ENCODE results near the gene CBX3.
"Not testable (repeated sequence)": the region's sequence is repeated elsewhere in the genome, so short reads cannot be mapped to it uniquely, and the experiment has no call there.

Gene CBX3

DNA sequence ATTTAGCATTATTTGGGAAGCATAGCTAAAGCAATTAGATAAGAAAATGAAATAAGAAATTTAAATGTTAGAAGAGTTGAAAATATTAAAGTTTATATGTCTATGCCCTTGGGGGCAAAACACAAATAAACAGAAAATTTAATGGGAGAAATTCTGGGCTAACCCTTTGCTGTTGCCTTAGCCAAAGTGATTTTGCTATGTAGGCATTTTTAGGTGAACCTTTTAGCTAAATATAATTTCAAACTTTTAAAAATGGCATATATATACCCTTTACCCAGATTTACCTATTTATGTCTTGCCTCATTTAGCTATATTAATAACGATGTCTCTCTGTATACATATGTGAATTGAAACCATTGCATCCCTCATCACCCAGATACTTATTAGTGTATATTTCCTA lies 29.5 kb upstream of the CBX3 start:
- Histone ChIP-seq H3K27ac (ENCODE audit: low read depth, low read length) (no peak overlapping the region), H3K79me2 (ENCODE audit: insufficient read depth, low read length) (no peaks in the 10 kb centered on the region), H3K4me2 (ENCODE audit: low read depth, low read length, poor library complexity, severe bottlenecking) (no peak overlapping the region), H3K9me3 (ENCODE audit: insufficient read depth, low read length) (no peaks in the 10 kb centered on the region), H3K9me2 (replicated peaks; ENCODE audit: insufficient read depth, low read length) (no peaks in the 10 kb centered on the region), H3K4me3 (ENCODE audit: insufficient read depth, low read length, poor library complexity, severe bottlenecking) (no peak overlapping the region), H3K9ac (ENCODE audit: low read length) (no peak overlapping the region), H3F3A (ENCODE audit: insufficient read depth) (0 out of 2 replicates have a peak, but pooled peaks cover 3% of the 10 kb centered on the region), H3K27me3 (ENCODE audit: low read length) (no peaks in the 10 kb centered on the region), H4K20me1 (ENCODE audit: low read depth, low read length) (no peaks in the 10 kb centered on the region), H3K36me3 (ENCODE audit: low read length) (no peaks in the 10 kb centered on the region), H2AFZ (ENCODE audit: low read depth, low read length, severe bottlenecking) (no peak overlapping the region)
- TF ChIP-seq, protein P1, sequence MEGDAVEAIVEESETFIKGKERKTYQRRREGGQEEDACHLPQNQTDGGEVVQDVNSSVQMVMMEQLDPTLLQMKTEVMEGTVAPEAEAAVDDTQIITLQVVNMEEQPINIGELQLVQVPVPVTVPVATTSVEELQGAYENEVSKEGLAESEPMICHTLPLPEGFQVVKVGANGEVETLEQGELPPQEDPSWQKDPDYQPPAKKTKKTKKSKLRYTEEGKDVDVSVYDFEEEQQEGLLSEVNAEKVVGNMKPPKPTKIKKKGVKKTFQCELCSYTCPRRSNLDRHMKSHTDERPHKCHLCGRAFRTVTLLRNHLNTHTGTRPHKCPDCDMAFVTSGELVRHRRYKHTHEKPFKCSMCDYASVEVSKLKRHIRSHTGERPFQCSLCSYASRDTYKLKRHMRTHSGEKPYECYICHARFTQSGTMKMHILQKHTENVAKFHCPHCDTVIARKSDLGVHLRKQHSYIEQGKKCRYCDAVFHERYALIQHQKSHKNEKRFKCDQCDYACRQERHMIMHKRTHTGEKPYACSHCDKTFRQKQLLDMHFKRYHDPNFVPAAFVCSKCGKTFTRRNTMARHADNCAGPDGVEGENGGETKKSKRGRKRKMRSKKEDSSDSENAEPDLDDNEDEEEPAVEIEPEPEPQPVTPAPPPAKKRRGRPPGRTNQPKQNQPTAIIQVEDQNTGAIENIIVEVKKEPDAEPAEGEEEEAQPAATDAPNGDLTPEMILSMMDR (IDR thresholded peaks at IDR 0.05; ENCODE audit: insufficient read depth, low read length, poor library complexity, severe bottlenecking), result no peak
- no peak for TF ChIP-seq EZH2phosphoT487 (conservative IDR thresholded peaks at IDR 0.05; ENCODE audit: low read length)

- not testable (repeated sequence) for H3F3A ChIP-seq (ENCODE audit: insufficient read depth); H3K9me2 ChIP-seq (replicated peaks; ENCODE audit: insufficient read depth, low read length); H3K27ac ChIP-seq (ENCODE audit: low read depth, low read length); H2AFZ ChIP-seq (ENCODE audit: low read depth, low read length, severe bottlenecking); H3K4me2 ChIP-seq (ENCODE audit: low read depth, low read length, poor library complexity, severe bottlenecking); H3K36me3 ChIP-seq (ENCODE audit: low read length); H3K27me3 ChIP-seq (ENCODE audit: low read length); H3K9ac ChIP-seq (ENCODE audit: low read length); H4K20me1 ChIP-seq (ENCODE audit: low read depth, low read length); H3K79me2 ChIP-seq (ENCODE audit: insufficient read depth, low read length); H3K9me3 ChIP-seq (ENCODE audit: insufficient read depth, low read length); H3K4me3 ChIP-seq (ENCODE audit: insufficient read depth, low read length, poor library complexity, severe bottlenecking)
Measured at GRCh38 chr7:26175903-26176302, 25.6 kb upstream of the CBX3 start.

GRCh38 chr7:26176696-26177095 lies 24.8 kb upstream of the CBX3 start:
- H3K9me3 ChIP-seq (ENCODE audit: insufficient read depth, low read length); H3K36me3 ChIP-seq (ENCODE audit: low read length); H3K27ac ChIP-seq (ENCODE audit: low read depth, low read length); H3K79me2 ChIP-seq (ENCODE audit: insufficient read depth, low read length); H3K9ac ChIP-seq (ENCODE audit: low read length); H2AFZ ChIP-seq (ENCODE audit: low read depth, low read length, severe bottlenecking); H4K20me1 ChIP-seq (ENCODE audit: low read depth, low read length); H3K4me3 ChIP-seq (ENCODE audit: insufficient read depth, low read length, poor library complexity, severe bottlenecking); H3K9me2 ChIP-seq (replicated peaks; ENCODE audit: insufficient read depth, low read length); H3K27me3 ChIP-seq (ENCODE audit: low read length); H3K4me2 ChIP-seq (ENCODE audit: low read depth, low read length, poor library complexity, severe bottlenecking); H3F3A ChIP-seq (ENCODE audit: insufficient read depth): not testable (repeated sequence)

DNA sequence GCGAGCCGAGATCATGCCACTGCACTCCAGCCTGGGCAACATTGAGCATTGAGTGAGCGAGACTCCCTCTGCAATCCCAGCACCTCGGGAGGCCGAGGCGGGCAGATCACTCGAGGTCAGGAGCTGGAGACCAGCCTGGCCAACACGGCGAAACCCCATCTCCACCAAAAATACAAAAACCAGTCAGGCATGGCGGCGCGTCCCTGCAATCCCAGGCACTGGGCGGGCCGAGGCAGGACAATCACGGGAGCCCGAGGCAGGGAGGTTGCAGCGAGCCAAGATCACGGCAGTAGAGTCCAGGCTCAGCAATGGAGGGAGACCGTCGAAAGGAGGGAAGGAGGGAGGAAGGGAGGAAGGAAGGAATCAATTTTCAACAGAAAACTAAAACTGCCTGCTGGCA lies 24.3 kb upstream of the CBX3 start:
- not testable (repeated sequence) for H3K9ac ChIP-seq (ENCODE audit: low read length); H3K36me3 ChIP-seq (ENCODE audit: low read length); H3K4me3 ChIP-seq (ENCODE audit: insufficient read depth, low read length, poor library complexity, severe bottlenecking); H3K79me2 ChIP-seq (ENCODE audit: insufficient read depth, low read length); H3K27me3 ChIP-seq (ENCODE audit: low read length); H4K20me1 ChIP-seq (ENCODE audit: low read depth, low read length); H2AFZ ChIP-seq (ENCODE audit: low read depth, low read length, severe bottlenecking); H3K9me3 ChIP-seq (ENCODE audit: insufficient read depth, low read length); H3K27ac ChIP-seq (ENCODE audit: low read depth, low read length); H3K9me2 ChIP-seq (replicated peaks; ENCODE audit: insufficient read depth, low read length); H3K4me2 ChIP-seq (ENCODE audit: low read depth, low read length, poor library complexity, severe bottlenecking)
- H3F3A ChIP-seq (ENCODE audit: insufficient read depth), result peaks cover 15% of the 10 kb centered on the region

DNA sequence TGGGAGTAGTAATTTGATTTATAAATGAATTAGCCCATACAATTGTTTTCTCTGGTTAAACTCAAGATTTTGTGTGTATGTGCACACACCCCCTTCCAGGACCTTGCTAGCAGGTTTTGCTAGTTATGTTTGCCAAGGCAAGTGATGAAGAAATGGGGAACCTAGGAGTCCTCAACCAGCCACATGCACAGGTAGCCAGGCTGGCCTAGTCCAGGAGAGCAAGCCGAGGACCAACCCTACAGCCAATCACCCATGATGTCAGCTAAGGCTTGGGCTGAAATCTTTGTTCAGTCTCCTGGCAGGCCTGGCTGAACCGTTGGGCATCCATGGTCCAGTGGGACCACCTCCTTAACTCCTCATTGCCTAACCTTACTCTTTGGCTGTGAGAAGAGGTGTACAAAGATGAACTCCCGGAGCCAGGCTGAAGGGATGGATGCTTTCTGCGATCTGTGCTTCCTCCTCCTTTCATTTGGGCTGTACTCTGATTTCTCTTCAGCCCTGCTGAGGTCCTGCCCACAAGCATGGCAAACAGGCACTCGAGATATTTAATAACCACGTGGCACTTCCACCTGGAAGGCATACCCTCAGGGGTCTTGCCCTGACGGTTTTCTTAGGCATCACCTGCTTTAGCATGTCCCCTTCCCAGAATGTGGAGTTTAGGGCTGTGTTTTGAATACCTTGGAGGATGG lies 23.1 kb upstream of the CBX3 start:
- H3K27me3 ChIP-seq (ENCODE audit: low read length), result no peaks in the 10 kb centered on the region
- no peak overlapping the region for H3K4me3 ChIP-seq (ENCODE audit: insufficient read depth, low read length, poor library complexity, severe bottlenecking)
- TF ChIP-seq, protein P1 (IDR thresholded peaks at IDR 0.05; ENCODE audit: insufficient read depth, low read length, poor library complexity, severe bottlenecking), result no peak
- TF ChIP-seq EZH2phosphoT487 (conservative IDR thresholded peaks at IDR 0.05; ENCODE audit: low read length), result no peak
- no peak overlapping the region for H3K4me2 ChIP-seq (ENCODE audit: low read depth, low read length, poor library complexity, severe bottlenecking)
- H4K20me1 ChIP-seq (ENCODE audit: low read depth, low read length), result no peaks in the 10 kb centered on the region
- no peak overlapping the region for H3K27ac ChIP-seq (ENCODE audit: low read depth, low read length)
- no peaks in the 10 kb centered on the region for H3K9me3 ChIP-seq (ENCODE audit: insufficient read depth, low read length)
- H3K9ac ChIP-seq (ENCODE audit: low read length), result no peak overlapping the region
- no peaks in the 10 kb centered on the region for H3K9me2 ChIP-seq (replicated peaks; ENCODE audit: insufficient read depth, low read length)
- no peaks in the 10 kb centered on the region for H3K79me2 ChIP-seq (ENCODE audit: insufficient read depth, low read length)
- no peaks in the 10 kb centered on the region for H3K36me3 ChIP-seq (ENCODE audit: low read length)
- H3F3A ChIP-seq (ENCODE audit: insufficient read depth), result peaks cover 27% of the 10 kb centered on the region
- H2AFZ ChIP-seq (ENCODE audit: low read depth, low read length, severe bottlenecking), result no peak overlapping the region

Measured in SU-DHL-6 (cell line).